Measurements from ENCODE around the gene AOX1. TPM values are rescaled to one million over a fixed set of nuclear protein-coding genes. Genes with fewer than 3 reads are reported as not detected.
"Not testable (repeated sequence)": the region's sequence is repeated elsewhere in the genome, so short reads cannot be mapped to it uniquely, and the experiment has no call there.

The AOX1 gene
- polyA plus RNA-seq, 3 donors: 1.7 to 2.4 (median 2.1) TPM

DNA sequence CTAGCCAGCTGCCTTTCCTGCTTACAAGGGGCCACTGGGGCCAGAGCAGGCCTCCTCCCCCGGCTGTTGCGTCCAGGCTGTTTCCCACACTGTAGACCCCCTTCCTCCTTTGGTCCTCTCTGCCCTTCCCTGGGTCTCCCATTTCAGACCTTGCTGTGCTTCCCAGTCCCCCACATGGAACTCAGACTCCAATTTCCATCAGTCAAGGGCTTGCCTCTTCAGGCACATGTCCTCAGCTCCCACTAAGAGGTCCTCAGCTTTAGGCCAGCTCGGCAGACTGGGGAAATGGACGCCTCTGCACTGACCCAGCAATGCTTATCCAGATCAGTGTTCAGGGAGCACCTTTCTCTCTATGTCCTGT is 127.9 kb downstream of the AOX1 start:
- DNase-seq (ENCODE audit: extremely low read depth in 1 of 11, low read depth in 9 of 11, low spot score in 4 of 11): no peak

DNA sequence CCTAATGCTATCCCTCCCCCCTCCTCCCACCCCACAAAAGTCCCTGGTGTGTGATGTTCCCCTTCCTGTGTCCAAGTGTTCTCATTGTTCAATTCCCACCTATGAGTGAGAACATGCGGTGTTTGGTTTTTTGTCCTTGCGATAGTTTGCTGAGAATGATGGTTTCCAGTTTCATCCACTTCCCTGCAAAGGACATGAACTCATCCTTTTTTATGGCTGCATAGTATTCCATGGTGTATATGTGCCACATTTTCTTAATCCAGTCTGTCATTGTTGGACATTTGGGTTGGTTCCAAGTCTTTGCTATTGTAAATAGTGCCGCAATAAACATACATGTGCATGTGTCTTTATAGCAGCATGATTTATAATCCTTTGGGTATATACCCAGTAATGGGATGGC is 129.2 kb downstream of the AOX1 start:
- DNase-seq (ENCODE audit: extremely low read depth in 1 of 11, low read depth in 9 of 11, low spot score in 4 of 11): not testable (repeated sequence)

DNA sequence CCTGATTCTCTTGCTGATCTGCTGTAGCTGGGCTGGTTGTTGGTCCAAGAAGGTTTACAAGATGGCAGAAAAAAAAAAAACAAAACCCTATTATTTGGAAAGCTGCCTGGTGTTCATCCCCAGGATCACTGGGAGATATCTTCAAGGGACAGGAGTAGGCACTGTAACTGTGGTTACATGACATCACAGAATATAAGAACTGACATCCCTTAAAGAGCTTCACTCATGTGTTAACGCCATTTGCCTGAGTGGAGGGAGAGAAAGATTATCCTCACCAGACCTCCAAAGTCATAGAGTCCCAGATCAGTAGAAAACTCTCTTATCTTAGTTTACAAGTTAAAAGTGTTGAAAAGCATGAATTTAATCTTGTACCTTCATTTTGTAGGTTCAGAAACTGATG is 130.6 kb downstream of the AOX1 start:
- no peak for DNase-seq (ENCODE audit: extremely low read depth in 1 of 11, low read depth in 9 of 11, low spot score in 4 of 11)

Other genes with a start within 250 kb of the AOX1 start
- 10 to 100 TPM; 14.6 to 18.5 (median 16.2) TPM for gene KCTD18, start 75.9 kb upstream of the AOX1 start, polyA plus RNA-seq (ENCODE audit: insufficient read length in 3 of 3)
- 10 to 100 TPM; 12.7 to 19.2 (median 15.7) TPM for gene SGO2, start 59.8 kb upstream of the AOX1 start, polyA plus RNA-seq (ENCODE audit: insufficient read length in 3 of 3)
- 100 to 1,000 TPM; 224 to 305 (median 257) TPM for gene BZW1, start 225.9 kb downstream of the AOX1 start, polyA plus RNA-seq (ENCODE audit: insufficient read length in 3 of 3)